Hepatocyte (in vitro differentiated cells): ENCODE data around the gene TCAF2.
"Not testable (repeated sequence)": the region's sequence is repeated elsewhere in the genome, so short reads cannot be mapped to it uniquely, and the experiment has no call there.

Source experiments
- EZH2 ChIP-seq: fragments of 200-600 bp; sonication (generic); IDR thresholded peaks from 2 replicates; pipeline ENCODE4 v1.6.1; 2016; ENCODE audit warnings: antibody characterized with exemption, mild to moderate bottlenecking, borderline replicate concordance
- EZH2phosphoT487 ChIP-seq: fragments of 200-600 bp; sonication (generic); IDR thresholded peaks from one replicate; pipeline ENCODE4 v1.6.1; 2018; ENCODE audit warnings: antibody characterized with exemption, mild to moderate bottlenecking, low read depth, moderate library complexity; ENCODE audit not compliant: unreplicated experiment, severe bottlenecking
- TF ChIP-seq, protein P1 (sequence below): fragments of 200-600 bp; sonication (generic); IDR thresholded peaks from 2 replicates; pipeline ENCODE4 v1.5.1; 2016; ENCODE audit warnings: antibody characterized with exemption, mild to moderate bottlenecking; ENCODE audit not compliant: poor library complexity

DNA sequence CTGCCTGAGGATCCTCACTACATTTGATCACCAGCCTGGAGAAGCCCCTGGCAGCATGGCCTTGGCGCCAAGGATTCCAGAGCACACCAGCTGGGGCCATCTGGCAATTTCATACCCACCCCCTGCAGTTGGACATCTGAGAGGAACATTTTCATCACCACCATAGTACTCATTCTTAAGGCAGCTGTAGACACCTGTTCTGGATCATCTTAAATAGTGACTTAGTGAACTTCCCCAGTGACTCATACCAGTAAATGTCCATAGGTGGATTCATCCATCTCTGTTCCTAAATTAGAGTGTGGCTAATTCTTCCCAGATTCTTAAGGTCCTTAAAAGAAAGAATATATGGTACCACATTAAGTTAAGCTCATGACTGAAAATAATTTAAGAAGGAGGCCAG is 3.6 kb upstream of the TCAF2 start:
- TF ChIP-seq, protein P1, sequence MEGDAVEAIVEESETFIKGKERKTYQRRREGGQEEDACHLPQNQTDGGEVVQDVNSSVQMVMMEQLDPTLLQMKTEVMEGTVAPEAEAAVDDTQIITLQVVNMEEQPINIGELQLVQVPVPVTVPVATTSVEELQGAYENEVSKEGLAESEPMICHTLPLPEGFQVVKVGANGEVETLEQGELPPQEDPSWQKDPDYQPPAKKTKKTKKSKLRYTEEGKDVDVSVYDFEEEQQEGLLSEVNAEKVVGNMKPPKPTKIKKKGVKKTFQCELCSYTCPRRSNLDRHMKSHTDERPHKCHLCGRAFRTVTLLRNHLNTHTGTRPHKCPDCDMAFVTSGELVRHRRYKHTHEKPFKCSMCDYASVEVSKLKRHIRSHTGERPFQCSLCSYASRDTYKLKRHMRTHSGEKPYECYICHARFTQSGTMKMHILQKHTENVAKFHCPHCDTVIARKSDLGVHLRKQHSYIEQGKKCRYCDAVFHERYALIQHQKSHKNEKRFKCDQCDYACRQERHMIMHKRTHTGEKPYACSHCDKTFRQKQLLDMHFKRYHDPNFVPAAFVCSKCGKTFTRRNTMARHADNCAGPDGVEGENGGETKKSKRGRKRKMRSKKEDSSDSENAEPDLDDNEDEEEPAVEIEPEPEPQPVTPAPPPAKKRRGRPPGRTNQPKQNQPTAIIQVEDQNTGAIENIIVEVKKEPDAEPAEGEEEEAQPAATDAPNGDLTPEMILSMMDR = not testable (repeated sequence)
- TF ChIP-seq EZH2phosphoT487, EZH2: not testable (repeated sequence)
